Adipose tissue (tissue), 3 donors: ENCODE measurements around the gene RBM12. TPM values are rescaled to one million over a fixed set of nuclear protein-coding genes. Genes with fewer than 3 reads are reported as not detected.

Experiments
- H3K27ac ChIP-seq: one replicate; pipeline ENCODE4 v1.5.1; 2013; ENCODE audit warnings: low read depth, low read length
- WGBS, 3 donors: extraction: QIAGEN DNeasy Blood & Tissue Kit; methylation state at CpG; one replicate each; pipeline ENCODE4 v1.1.7; 2013; 5-methylcytosine and 5-hydroxymethylcytosine counted together
- polyA plus RNA-seq, 3 donors: library from polyadenylated mRNA; stranded (reverse); fragments of 200-250 nt; gene quantifications; one replicate each; pipeline ENCODE4 v1.2.3, GENCODE V29; 2013
- donor health status: healthy with polysubstance abuse.
- donor health status: Bipolar disorder and iron deficiency.
- donor health status: healthy.

Gene RBM12
- polyA plus RNA-seq, 3 donors, result 6.4 to 19.5 (median 17.8) TPM

GRCh38 chr20:35610833-35611427, 53.8 kb downstream of the RBM12 start:
- WGBS, 3 donors, result 72 to 90% (median 89%) methylated on average over 9 of the region's 9 CpGs
- no peak overlapping the region for H3K27ac ChIP-seq

DNA sequence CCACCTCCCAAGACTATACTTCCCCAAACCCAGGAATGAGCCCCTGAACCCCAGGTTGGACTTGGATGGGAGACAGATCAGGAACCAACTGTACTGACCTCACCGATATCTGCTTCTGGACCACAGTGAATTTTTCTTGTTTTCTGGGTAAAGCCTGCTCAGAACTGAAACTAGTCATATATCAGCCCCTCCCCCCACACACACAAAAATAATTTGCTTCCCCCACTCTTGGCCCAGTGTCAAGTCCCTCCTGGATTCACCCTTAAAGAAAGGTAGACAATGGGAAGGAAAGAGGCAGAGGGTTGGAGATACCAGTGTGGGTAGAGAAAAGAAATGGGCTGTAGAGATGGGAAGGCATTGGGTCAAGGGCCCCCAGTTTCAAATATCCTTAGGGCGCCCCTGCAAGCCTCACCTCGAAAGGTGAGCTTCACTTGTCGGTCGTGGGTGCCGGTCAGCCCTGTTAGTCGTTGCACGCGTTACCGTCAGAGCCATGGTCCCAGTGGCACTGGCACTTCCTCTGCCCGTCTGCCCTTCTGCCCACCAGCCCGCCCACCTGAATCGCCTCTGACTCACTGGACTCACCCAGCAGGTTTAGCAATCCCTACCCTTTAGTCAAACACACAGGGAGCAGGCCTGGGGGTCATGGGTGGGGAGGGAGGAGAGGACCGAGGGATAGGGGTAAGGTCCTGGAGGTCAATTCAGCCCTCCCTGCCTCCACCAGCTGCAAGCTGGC, 57.5 kb downstream of the RBM12 start:
- WGBS, 3 donors, result 67 to 78% (median 72%) methylated on average over 14 of the region's 14 CpGs
- H3K27ac ChIP-seq, result no peak overlapping the region

- 86 to 94% (median 89%) methylated on average over 4 of the region's 4 CpGs for WGBS, 3 donors
- no peak overlapping the region for H3K27ac ChIP-seq
Observed at GRCh38 chr20:35606127-35606526, 58.6 kb downstream of the RBM12 start.

GRCh38 chr20:35604449-35604747, 60.3 kb downstream of the RBM12 start:
- no peak overlapping the region for H3K27ac ChIP-seq
- WGBS, 3 donors, result 49 to 62% (median 62%) methylated on average over 4 of the region's 4 CpGs

DNA sequence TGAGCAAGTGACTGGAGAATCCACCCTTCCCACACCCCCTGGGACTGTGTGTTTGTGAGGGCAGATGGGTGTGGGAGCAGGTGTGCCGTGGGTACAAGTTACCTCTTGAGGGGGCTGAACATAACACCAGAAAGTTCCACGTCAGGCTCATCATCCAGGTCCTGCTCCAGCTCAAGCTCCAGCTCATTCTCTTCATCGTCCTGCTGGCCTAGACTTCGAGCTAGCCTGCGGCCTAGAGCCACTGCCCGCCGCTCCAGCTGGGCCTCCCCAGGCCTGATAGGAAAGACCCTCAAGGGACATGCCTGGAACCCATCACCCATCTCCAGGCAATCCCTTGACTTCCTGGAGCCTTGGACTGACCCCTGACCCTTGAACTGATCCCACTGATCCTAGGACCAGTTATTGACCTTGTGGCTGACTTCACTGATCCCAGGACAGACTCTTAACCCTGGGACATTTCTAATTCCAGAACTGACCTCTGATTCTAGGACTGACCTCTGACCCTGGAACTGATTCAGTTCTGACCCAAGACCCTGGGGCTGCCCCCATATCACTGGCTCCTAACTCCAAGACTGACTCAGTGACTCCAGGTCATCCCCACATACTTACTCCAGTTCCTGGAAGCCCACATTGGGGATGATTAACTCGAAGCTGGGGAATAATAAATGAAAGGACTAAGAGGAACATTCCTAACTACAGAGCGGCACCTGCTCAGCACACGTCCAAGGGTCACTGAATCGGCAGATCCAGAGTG, 60.8 kb downstream of the RBM12 start:
- WGBS, 3 donors, result 85 to 94% (median 93%) methylated on average over 11 of the region's 11 CpGs
- H3K27ac ChIP-seq, result no peak overlapping the region

DNA sequence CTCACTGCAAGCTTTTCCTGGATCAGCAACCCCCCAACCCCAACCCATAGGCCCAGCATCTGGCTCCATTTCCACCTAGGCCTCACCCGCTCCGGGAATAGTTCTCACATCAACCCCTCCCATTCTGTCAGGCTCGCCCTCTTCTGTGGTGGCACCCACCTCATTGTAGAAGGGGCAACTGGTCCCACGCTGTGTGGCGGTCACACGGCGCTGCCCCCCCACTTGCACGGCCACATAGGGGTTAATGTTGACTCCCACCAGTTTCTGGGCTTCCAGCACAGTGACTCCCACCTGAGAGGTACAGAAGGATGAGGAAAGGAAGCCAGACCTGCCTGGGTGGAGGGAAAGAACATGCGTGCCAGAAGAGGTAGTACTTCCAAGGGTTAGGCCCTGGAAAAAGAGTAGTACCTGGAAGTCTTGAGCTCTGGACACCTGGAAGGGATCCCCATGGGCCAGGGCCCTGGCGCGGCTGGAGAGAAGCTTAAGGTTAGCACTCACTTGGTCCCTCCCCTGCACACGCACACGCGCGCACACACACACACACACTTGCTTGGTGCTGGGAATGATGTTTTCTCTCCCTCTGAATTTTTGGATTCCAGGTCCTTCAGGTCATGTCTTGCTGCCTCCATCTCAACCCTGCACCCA, 61.7 kb downstream of the RBM12 start:
- 92 to 95% (median 94%) methylated on average over 15 of the region's 15 CpGs for WGBS, 3 donors
- H3K27ac ChIP-seq, result no peak overlapping the region

GRCh38 chr20:35601990-35602389, 62.7 kb downstream of the RBM12 start:
- H3K27ac ChIP-seq, result no peak overlapping the region
- 25 to 27% (median 26%) methylated on average over 24 to 30 of the region's 30 CpGs for WGBS, 3 donors

DNA sequence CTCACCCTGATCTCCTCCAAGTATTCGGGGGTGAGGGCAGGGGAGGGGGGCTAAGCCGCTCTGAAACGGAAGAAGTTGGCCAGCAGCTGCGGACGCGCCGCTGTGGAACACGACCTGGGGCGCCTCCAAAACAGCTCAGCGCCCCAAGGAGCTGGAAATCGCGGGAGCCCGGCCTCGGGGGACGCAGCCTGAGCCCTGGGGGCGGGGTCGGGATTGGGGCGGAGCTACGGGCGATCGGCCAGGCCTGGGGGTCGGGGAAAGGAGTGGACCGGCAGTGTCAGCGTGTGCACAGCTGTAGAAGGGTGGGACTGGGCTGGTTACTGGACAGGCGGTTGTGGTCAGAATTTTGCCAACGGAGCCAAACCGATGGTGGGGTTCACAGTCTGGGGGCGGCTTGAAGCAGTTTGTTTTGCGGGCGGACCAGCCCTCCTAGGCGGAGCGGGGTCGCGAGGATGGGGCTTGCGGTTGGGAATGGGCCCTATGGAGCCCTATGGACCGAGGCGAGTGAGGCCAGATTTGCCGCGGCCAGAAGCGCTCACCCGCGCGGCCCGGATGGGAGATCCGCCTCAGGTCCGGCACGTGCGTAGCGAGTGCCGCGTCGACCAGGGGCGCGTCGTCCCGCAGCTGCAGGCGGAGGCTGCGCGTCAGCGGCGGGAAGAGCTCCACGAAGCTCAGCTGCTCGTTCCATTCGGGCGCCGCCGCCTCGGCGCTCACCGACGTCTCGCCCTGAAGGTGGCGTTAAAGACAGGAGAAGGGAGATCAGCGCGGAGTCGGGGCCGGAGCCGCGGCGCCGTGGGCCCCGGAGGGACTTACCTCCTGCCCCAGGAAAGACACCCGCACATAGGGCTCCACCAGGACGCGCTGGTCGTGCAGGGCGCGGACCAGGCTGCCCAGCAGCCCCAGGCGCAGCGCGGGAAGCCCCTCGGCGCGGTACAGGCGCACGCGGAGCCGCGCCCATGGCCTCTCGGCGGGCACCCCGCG, 63.4 kb downstream of the RBM12 start:
- 1% methylated on average over 87 to 103 of the region's 103 CpGs for WGBS, 3 donors
- H3K27ac ChIP-seq, result no peak overlapping the region

- no peak overlapping the region for H3K27ac ChIP-seq
- 24 to 38% (median 31%) methylated on average over 34 of the region's 34 CpGs for WGBS, 3 donors
Observed at GRCh38 chr20:35600176-35600992, 64.3 kb downstream of the RBM12 start.

DNA sequence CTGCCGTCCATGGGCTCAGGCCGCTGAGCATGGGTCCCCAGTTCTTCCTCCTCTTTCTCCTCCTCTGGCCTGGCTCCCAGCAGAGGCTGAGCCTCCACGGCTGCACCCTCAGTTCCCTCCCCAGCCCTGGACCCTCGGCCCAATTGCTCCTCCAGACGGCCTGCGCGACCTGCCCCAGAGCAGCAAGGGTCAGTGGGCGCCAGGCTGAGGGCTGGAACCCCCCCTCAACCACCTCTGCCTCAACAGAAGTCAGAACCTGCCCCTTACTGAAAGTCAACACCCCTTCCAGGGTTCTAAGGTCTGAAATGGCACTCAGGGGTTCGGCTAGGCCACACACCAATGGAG, 65.0 kb downstream of the RBM12 start:
- H3K27ac ChIP-seq, result no peak overlapping the region
- 93 to 97% (median 94%) methylated on average over 9 of the region's 9 CpGs for WGBS, 3 donors

Other genes with a start within 250 kb of the RBM12 start
- gene GDF5, start 226.7 kb downstream of the RBM12 start, polyA plus RNA-seq, result under 1 TPM; 0.13 to 0.80 (median 0.22) TPM
- gene CEP250, start 209.3 kb downstream of the RBM12 start, polyA plus RNA-seq, result 1 to 10 TPM; 3.6 to 7.1 (median 5.1) TPM
- not detected for gene C20orf173, start 135.2 kb downstream of the RBM12 start, polyA plus RNA-seq
- 100 to 1,000 TPM; 144 to 189 (median 163) TPM for gene ERGIC3, start 122.8 kb downstream of the RBM12 start, polyA plus RNA-seq
- 10 to 100 TPM in 1 of 3 donors, 1 to 10 TPM in 2; 2.8 to 45.5 (median 3.2) TPM for gene SPAG4, start 49.1 kb downstream of the RBM12 start, polyA plus RNA-seq
- gene CPNE1, start within 50 bp of the RBM12 start, polyA plus RNA-seq, result 100 to 1,000 TPM in 2 of 3 donors, 10 to 100 TPM in 1; 79.7 to 146 (median 105) TPM
- gene NFS1, start 34.5 kb upstream of the RBM12 start, polyA plus RNA-seq, result 10 to 100 TPM; 16.9 to 34.6 (median 17.6) TPM
- 100 to 1,000 TPM; 211 to 389 (median 355) TPM for gene ROMO1, start 34.5 kb upstream of the RBM12 start, polyA plus RNA-seq
- 100 to 1,000 TPM; 107 to 170 (median 150) TPM for gene RBM39, start 77.4 kb upstream of the RBM12 start, polyA plus RNA-seq
- gene PHF20, start 107.1 kb upstream of the RBM12 start, polyA plus RNA-seq, result 10 to 100 TPM in 2 of 3 donors, 1 to 10 TPM in 1; 5.9 to 26.5 (median 16.0) TPM